HG02678 (cell line): ENCODE results near the gene ACAP3.

Experiments
- ATAC-seq: cut with Tn5 transposase; IDR thresholded peaks from one replicate; pipeline ENCODE4 v1.9.1; 2021; ENCODE audit warnings: mild to moderate bottlenecking, moderate library complexity; ENCODE audit not compliant: unreplicated experiment

Gene ACAP3

GRCh38 chr1:1344655-1345361 is 37.1 kb upstream of the ACAP3 start:
- ATAC-seq = no peak

DNA sequence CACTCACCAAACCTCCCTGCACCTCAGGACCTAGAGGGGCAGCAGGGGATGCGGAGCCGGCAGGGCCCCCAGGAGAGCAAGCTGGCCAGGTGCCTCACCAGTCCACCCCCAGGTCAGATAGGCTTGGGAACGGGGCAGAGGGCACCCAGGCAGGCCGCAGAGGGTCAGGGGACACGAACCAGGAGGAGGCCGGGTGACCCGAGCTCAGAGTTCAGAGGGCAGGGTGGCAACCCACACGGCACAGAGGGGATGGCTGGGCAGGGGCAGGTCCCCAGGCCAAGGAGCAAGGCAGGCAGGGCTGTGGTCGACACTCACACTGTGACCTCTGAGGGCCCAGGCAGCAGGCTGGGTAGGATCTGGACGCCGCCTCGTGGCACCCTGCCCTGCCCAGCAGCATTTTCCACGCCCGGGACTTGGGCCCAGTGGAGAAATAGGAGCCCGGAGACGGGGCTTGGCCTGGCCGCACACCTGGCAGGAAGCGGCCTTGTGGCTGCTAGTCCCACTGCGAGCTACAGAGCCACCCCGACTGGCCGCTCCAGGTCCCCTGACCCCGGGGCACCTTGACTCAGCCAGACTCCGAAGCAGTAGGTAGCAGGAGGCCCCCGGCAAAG is 36.2 kb upstream of the ACAP3 start:
- no peak for ATAC-seq

DNA sequence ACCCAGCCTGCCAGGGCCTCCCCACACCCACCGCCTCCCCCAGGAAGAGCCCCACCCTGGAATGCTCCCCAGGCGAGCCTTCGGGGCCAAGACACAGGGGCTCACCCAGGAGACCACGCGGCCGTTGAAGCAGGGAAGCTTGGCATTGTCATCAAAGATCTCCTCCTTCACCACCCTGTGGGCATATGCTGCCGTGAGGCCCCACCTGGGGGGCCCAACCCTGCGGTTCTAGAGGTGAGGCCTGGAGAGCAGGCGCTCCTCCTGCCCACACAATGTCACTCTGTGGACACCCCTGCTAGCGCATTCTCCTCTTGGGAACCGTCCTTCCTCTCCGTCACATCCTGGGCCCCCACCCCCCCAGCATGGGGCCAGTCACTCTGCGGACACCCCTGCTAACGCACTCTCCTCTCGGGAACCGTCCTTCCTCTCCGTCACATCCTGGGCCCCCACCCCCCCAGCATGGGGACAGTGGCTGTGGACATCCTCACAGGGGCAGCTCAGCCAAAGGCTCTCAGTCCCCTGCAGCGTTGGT is 34.9 kb upstream of the ACAP3 start:
- no peak for ATAC-seq

DNA sequence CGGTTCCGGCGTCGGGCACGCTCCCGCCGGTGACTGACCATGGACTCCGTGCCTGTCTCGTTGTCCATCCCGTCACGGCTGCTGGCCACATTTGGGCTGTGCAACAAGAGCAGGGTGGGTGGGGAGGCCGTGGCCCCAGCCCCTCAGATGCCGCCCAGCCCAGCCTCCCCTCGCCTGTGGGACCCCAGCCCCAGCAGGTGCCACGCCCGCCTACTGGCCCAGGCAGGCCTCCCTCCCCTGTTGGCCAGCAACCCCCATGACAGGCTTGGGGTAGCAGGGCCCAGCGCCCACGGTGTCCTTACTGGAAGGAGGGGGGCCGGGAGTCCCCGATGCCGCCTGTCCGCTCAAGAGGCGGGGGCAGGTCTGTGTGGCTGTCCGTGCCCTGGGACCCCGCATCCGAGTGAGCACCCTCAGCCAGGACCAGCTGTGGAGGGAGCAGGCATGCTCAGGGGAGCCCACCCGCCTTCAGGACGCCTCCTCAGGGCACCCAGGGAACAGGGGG is 34.4 kb upstream of the ACAP3 start:
- no peak for ATAC-seq

- no peak for ATAC-seq
These were observed 33.9 kb upstream of the ACAP3 start for GRCh38 chr1:1341549-1342021.

DNA sequence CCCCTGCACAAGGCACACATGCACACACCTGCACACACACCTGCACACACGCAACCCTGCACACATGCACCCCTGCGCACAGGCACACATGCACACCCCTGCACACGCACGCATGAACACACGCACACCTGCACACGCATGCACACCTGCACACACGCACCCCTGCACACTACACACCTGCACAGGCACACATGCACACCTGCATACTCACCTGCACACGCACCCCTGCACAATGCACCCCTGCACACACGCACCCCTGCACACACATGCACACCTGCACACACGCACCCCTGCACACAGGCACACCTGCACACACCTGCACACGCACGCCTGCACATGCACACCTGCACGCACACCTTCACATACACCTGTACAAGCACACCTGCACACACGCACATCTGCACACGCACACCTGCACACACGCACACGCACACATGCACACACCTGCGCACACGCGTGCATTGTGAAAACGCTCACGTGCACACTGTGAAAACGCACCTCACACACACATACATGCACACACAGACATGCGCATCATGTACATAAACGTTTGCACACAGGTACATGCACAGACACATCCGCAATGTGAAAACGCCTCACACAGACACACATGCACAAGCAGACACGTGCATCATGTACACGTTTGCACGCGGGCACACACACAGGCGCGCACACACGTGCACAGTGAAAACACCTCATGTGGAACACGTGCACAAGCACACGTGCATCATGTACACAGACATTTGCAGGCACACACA is 33.2 kb upstream of the ACAP3 start:
- no peak for ATAC-seq

DNA sequence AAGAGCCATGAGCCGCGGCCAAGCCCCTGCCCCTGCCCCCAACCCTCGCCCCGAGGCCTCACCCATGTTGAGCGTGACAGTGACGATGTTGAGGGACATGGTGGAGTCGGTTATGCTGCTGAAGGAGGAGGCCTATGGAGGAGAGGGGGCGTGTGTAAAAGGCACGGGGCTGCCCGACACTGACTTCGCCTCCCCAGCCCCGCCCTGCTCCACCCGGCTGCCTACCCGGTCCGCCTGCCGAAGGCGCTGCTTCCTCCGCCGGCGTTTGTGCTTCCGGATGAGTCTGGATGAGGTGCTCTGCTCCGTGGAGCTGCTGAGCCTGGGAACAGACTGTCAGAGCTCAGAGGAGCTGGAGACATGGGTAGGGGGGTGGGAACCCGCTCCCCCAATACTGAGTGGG is 32.5 kb upstream of the ACAP3 start:
- no peak for ATAC-seq

- ATAC-seq = no peak
These were observed 30.5 kb upstream of the ACAP3 start for GRCh38 chr1:1338278-1338677.

GRCh38 chr1:1337793-1338147 is 30.0 kb upstream of the ACAP3 start:
- ATAC-seq = no peak

- no peak for ATAC-seq
These were observed 29.4 kb upstream of the ACAP3 start for GRCh38 chr1:1336931-1337792.

DNA sequence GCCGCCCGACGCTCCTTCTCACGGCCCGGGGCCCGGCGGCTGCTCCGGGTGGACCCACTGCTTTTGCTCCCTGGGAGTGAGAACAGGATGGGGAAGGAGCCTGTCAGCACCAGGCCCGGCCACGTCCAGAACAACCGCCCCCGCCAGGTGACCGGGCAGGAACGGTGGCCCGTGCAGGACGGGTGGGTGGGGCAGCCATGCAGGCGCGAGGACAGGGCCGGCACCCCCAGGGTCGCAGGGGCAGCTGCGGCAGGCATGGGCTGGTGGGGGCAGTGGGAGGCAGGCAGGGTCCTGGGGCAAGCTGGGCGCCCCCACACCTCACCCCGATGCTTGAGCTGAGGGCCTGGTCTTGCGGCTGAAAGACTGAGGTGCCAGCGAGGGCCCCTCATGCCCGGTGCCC is 28.7 kb upstream of the ACAP3 start:
- ATAC-seq = no peak

DNA sequence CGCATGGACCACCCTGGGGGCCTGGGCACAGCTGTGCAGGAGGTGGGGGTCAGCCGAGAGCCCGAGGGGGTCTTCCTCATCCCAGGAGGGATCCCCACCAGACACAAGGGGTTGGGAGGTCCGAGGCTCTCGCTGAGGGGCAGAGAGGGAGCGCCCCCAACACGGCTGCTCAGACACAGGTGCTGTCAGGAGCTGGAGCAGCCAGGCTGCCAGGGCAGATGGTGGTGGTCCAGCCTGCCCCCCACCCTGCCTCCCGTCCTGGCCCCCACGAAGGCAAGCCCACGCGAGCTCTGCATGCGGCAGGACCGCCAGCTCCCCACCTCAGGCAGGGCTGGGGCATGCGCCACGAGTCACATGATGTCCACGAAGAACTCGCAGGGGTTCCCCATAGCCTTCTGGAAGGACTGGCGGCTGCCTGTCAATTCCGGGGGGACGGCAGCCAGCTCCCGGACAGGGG is 28.1 kb upstream of the ACAP3 start:
- no peak for ATAC-seq

GRCh38 chr1:1335283-1335682 is 27.6 kb upstream of the ACAP3 start:
- no peak for ATAC-seq

DNA sequence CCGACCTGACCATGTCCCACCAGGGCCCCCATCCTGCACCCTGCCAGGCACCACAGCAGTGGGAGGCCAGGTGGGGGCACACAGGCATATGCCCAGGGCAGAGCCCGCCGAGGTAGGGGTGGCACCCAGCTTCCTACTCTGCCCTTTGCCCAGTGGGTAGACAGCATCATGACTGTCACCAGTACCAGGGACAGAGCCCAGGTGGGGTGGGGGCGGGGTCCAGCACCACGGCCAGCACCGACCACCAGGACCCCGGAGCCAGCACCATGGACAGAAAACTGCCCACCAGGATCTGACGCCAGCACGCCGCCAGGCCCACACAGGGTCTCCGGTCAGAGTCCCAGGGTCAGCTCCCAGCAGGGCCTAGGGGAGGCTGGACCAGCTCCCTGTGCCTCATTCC is 27.1 kb upstream of the ACAP3 start:
- no peak for ATAC-seq

GRCh38 chr1:1333551-1334241 is 26.0 kb upstream of the ACAP3 start:
- ATAC-seq = no peak

GRCh38 chr1:1332774-1333480 is 25.2 kb upstream of the ACAP3 start:
- ATAC-seq = no peak

GRCh38 chr1:1332031-1332755 is 24.5 kb upstream of the ACAP3 start:
- ATAC-seq = no peak

DNA sequence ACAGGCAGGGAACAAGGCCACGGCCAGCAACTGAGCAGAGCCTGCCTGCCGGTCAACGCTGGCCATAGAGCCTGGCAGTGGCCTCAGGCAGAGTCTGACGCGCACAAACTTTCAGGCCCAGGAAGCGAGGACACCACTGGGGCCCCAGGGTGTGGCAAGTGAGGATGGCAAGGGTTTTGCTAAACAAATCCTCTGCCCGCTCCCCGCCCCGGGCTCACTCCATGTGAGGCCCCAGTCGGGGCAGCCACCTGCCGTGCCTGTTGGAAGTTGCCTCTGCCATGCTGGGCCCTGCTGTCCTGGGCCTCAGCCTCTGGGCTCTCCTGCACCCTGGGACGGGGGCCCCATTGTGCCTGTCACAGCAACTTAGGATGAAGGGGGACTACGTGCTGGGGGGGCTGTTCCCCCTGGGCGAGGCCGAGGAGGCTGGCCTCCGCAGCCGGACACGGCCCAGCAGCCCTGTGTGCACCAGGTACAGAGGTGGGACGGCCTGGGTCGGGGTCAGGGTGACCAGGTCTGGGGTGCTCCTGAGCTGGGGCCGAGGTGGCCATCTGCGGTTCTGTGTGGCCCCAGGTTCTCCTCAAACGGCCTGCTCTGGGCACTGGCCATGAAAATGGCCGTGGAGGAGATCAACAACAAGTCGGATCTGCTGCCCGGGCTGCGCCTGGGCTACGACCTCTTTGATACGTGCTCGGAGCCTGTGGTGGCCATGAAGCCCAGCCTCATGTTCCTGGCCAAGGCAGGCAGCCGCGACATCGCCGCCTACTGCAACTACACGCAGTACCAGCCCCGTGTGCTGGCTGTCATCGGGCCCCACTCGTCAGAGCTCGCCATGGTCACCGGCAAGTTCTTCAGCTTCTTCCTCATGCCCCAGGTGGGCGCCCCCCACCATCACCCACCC is 23.6 kb upstream of the ACAP3 start, which contains the start of gene TAS1R3:
TAS1R3 (plus strand) TSS at position 213 of the 898 bp plus-strand sequence; CDS start at position 279, 66 bp downstream.
- no peak for ATAC-seq
